Endodermal cell (in vitro differentiated cells): ENCODE data around the gene CNOT11. TPM values are rescaled to one million over a fixed set of nuclear protein-coding genes. Genes with fewer than 3 reads are reported as not detected.

Experiments used
- DNase-seq: peaks from one replicate; pipeline ENCODE4 v3.0.0-alpha.2; 2017
- H3K27ac ChIP-seq: 2 replicates; pipeline ENCODE4 v1.5.1; 2013; ENCODE audit warnings: mild to moderate bottlenecking, low read depth, low read length, moderate library complexity
- H3K27me3 ChIP-seq: 2 replicates; pipeline ENCODE4 v1.6.1; 2013; ENCODE audit warnings: mild to moderate bottlenecking, low read length, moderate library complexity; ENCODE audit not compliant: insufficient read depth, control insufficient read depth, poor library complexity, severe bottlenecking
- H3K36me3 ChIP-seq: 2 replicates; pipeline ENCODE4 v1.7.0; 2013; ENCODE audit warnings: mild to moderate bottlenecking, low read length, moderate library complexity; ENCODE audit not compliant: control insufficient read depth, insufficient read depth
- H3K4me1 ChIP-seq: one replicate; pipeline ENCODE4 v1.7.0; 2013; ENCODE audit warnings: low read length; ENCODE audit not compliant: control insufficient read depth, insufficient read depth
- H3K4me3 ChIP-seq: 2 replicates; pipeline ENCODE4 v1.5.1; 2013; ENCODE audit warnings: mild to moderate bottlenecking, low read length, moderate library complexity
- H3K9ac ChIP-seq: 2 replicates; pipeline ENCODE4 v1.6.1; 2013; ENCODE audit warnings: mild to moderate bottlenecking, low read length, moderate library complexity; ENCODE audit not compliant: poor library complexity, severe bottlenecking; ENCODE audit errors: extremely low read depth
- H3K9me3 ChIP-seq: 2 replicates; pipeline ENCODE4 v1.6.1; 2013; ENCODE audit warnings: mild to moderate bottlenecking, low read length, moderate library complexity; ENCODE audit not compliant: control insufficient read depth
- H3K27ac Mint-ChIP-seq: 2 replicates; pipeline ENCODE4 v1.8.0; 2020; ENCODE audit warnings: mixed read lengths
- H3K27me3 Mint-ChIP-seq: 2 replicates; pipeline ENCODE4 v1.8.0; 2021; ENCODE audit warnings: mild to moderate bottlenecking, mixed read lengths; ENCODE audit not compliant: insufficient read depth
- H3K36me3 Mint-ChIP-seq: 2 replicates; pipeline ENCODE4 v1.8.0; 2020; ENCODE audit warnings: low read depth, mixed read lengths
- H3K4me1 Mint-ChIP-seq: 2 replicates; pipeline ENCODE4 v1.8.0; 2020; ENCODE audit warnings: mixed read lengths
- H3K4me3 Mint-ChIP-seq: 2 replicates; pipeline ENCODE4 v1.8.0; 2020; ENCODE audit warnings: mild to moderate bottlenecking, moderate library complexity, mixed read lengths
- H3K9me3 Mint-ChIP-seq: 2 replicates; pipeline ENCODE4 v1.8.0; 2020; ENCODE audit warnings: mild to moderate bottlenecking, mixed read lengths
- CTCF ChIP-seq: fragments of 200-600 bp; sonication (generic); conservative IDR thresholded peaks from 2 replicates; pipeline ENCODE4 v1.5.0; 2021; ENCODE audit warnings: antibody characterized with exemption, mild to moderate bottlenecking
- WGBS, 2 experiments: methylation state at CpG; one replicate each; pipeline versions ENCODE4 v1.1.5 to v1.1.7; 2013; ENCODE audit warnings: missing lambda C conversion rate in 2 of 2, mixed read lengths in 1 of 2; ENCODE audit not compliant: insufficient coverage in 1 of 2, insufficient read length in 1 of 2; 5-methylcytosine and 5-hydroxymethylcytosine counted together
- total RNA-seq, 2 donors: library from RNA; stranded (reverse); fragmentation: NEBNext Ultra II Directional in 1 of 2; extraction: Animal tissue kit (Norgen Biotek cat#: 25700) in 1 of 2; gene quantifications; 2 replicates in 1 of 2; 3 replicates in 1 of 2; pipeline ENCODE4 v1.2.1, GENCODE V29; 2021

Gene CNOT11
- total RNA-seq, 2 donors from 2014 or later, result 46.1 to 49.3 TPM

GRCh38 chr2:101263377-101263800 is 10.7 kb downstream of the CNOT11 start:
- WGBS, 2 experiments, result 90% methylated on average over 1 of the region's 1 CpG; no CpG with 5 or more reads in 1 of the 2 experiments
- DNase-seq, result no peak
- Mint-ChIP-seq H3K4me3 (no peak overlapping the region), H3K36me3 (peaks cover 68% of the 10 kb centered on the region), H3K27me3 (no peaks in the 10 kb centered on the region), H3K27ac (no peak overlapping the region), H3K4me1 (peaks cover 19% of the 10 kb centered on the region), H3K9me3 (no peaks in the 10 kb centered on the region)
- no peak overlapping the region for H3K9ac ChIP-seq
- H3K27ac ChIP-seq, result no peak overlapping the region
- H3K36me3 ChIP-seq, result peaks cover 74% of the 10 kb centered on the region
- H3K27me3 ChIP-seq, result no peaks in the 10 kb centered on the region
- peaks cover 8% of the 10 kb centered on the region for H3K9me3 ChIP-seq
- H3K4me3 ChIP-seq, result no peak overlapping the region
- TF ChIP-seq CTCF, result no peak
- H3K4me1 ChIP-seq, result peaks cover 3% of the 10 kb centered on the region

GRCh38 chr2:101264360-101264939 is 11.8 kb downstream of the CNOT11 start:
- Histone ChIP-seq H3K4me3 (no peak overlapping the region), H3K9me3 (no peaks in the 10 kb centered on the region), H3K36me3 (peaks cover 74% of the 10 kb centered on the region), H3K27ac (no peak overlapping the region), H3K9ac (no peak overlapping the region), H3K4me1 (peaks cover 3% of the 10 kb centered on the region), H3K27me3 (no peaks in the 10 kb centered on the region)
- Mint-ChIP-seq H3K4me1 (peaks cover 19% of the 10 kb centered on the region), H3K9me3 (no peaks in the 10 kb centered on the region), H3K27me3 (no peaks in the 10 kb centered on the region), H3K36me3 (peaks cover 65% of the 10 kb centered on the region), H3K27ac (no peak overlapping the region), H3K4me3 (no peak overlapping the region)
- no peak for TF ChIP-seq CTCF
- WGBS, 2 experiments, result 94 to 98% methylated on average over 7 to 13 of the region's 13 CpGs
- DNase-seq, result no peak

GRCh38 chr2:101265893-101266499 is 13.3 kb downstream of the CNOT11 start:
- Mint-ChIP-seq H3K36me3 (peaks cover 68% of the 10 kb centered on the region), H3K4me1 (peaks cover 19% of the 10 kb centered on the region), H3K4me3 (no peak overlapping the region), H3K27me3 (no peaks in the 10 kb centered on the region), H3K27ac (peak overlapping the region; percentile 84), H3K9me3 (no peaks in the 10 kb centered on the region)
- Histone ChIP-seq H3K4me1 (peaks cover 3% of the 10 kb centered on the region), H3K36me3 (peaks cover 76% of the 10 kb centered on the region), H3K9me3 (no peaks in the 10 kb centered on the region), H3K4me3 (no peak overlapping the region), H3K9ac (no peak overlapping the region), H3K27me3 (no peaks in the 10 kb centered on the region), H3K27ac (no peak overlapping the region)
- no peak for TF ChIP-seq CTCF
- peak; percentile 78 for DNase-seq
- 83 to 87% methylated on average over 7 to 11 of the region's 11 CpGs for WGBS, 2 experiments
